HG03521 (cell line): ENCODE results near the gene MPO.

Experiments used
- ATAC-seq: cut with Tn5 transposase; IDR thresholded peaks from one replicate; pipeline ENCODE4 v1.9.1; 2021; ENCODE audit warnings: mild to moderate bottlenecking, moderate library complexity; ENCODE audit not compliant: unreplicated experiment

The MPO gene

GRCh38 chr17:58308173-58308984, 27.6 kb upstream of the MPO start:
- no peak for ATAC-seq

GRCh38 chr17:58307468-58308172, 26.9 kb upstream of the MPO start:
- ATAC-seq: no peak

GRCh38 chr17:58306131-58306951, 25.6 kb upstream of the MPO start:
- ATAC-seq: no peak

- no peak for ATAC-seq
Observed at GRCh38 chr17:58305626-58306025, 24.9 kb upstream of the MPO start.

- no peak for ATAC-seq
Observed at GRCh38 chr17:58304750-58305486, 24.2 kb upstream of the MPO start.

- ATAC-seq: peak; percentile 51
Observed at GRCh38 chr17:58303971-58304749, 23.4 kb upstream of the MPO start.

- no peak for ATAC-seq
Observed at GRCh38 chr17:58302919-58303585, 22.3 kb upstream of the MPO start.

GRCh38 chr17:58302171-58302918, 21.6 kb upstream of the MPO start:
- ATAC-seq: no peak

- ATAC-seq: no peak
Observed at GRCh38 chr17:58301504-58302150, 20.9 kb upstream of the MPO start.

GRCh38 chr17:58300336-58300735, 19.6 kb upstream of the MPO start:
- ATAC-seq: no peak

GRCh38 chr17:58294034-58294433, 13.3 kb upstream of the MPO start:
- no peak for ATAC-seq

GRCh38 chr17:58291246-58291645, 10.5 kb upstream of the MPO start:
- no peak for ATAC-seq

GRCh38 chr17:58289869-58290268, 9.1 kb upstream of the MPO start:
- no peak for ATAC-seq

- no peak for ATAC-seq
Observed at GRCh38 chr17:58285422-58285810, 4.7 kb upstream of the MPO start.

- no peak for ATAC-seq
Observed at GRCh38 chr17:58284613-58285421, 4.1 kb upstream of the MPO start.

- no peak for ATAC-seq
Observed at GRCh38 chr17:58283674-58284612, 3.2 kb upstream of the MPO start.
